ENCODE measurements around the gene GJB6.

GJB6 gene

GRCh38 chr13:20175406-20175794 is 56.7 kb downstream of the GJB6 start:
- no peaks in the 10 kb centered on the region for H3K27me3 ChIP-seq (ENCODE audit: insufficient read depth, poor library complexity, severe bottlenecking)
- H3K27ac ChIP-seq (replicated peaks) = no peak overlapping the region
- H3K4me3 ChIP-seq (replicated peaks; ENCODE audit: insufficient read depth, low read length) = no peak overlapping the region
- no peak for DNase-seq (ENCODE audit: low read depth in 1 of 2, low spot score in 1 of 2)
- TF ChIP-seq GABPA (IDR thresholded peaks at IDR 0.05; ENCODE audit: low read depth) (no peak), POLR2AphosphoS5 (IDR thresholded peaks at IDR 0.05; ENCODE audit: low read depth) (no peak), SPI1 (IDR thresholded peaks at IDR 0.05; ENCODE audit: borderline replicate concordance, low read depth) (no peak), REST (IDR thresholded peaks at IDR 0.05; ENCODE audit: insufficient replicate concordance, low read depth) (no peak)
- TF ChIP-seq, protein P1, sequence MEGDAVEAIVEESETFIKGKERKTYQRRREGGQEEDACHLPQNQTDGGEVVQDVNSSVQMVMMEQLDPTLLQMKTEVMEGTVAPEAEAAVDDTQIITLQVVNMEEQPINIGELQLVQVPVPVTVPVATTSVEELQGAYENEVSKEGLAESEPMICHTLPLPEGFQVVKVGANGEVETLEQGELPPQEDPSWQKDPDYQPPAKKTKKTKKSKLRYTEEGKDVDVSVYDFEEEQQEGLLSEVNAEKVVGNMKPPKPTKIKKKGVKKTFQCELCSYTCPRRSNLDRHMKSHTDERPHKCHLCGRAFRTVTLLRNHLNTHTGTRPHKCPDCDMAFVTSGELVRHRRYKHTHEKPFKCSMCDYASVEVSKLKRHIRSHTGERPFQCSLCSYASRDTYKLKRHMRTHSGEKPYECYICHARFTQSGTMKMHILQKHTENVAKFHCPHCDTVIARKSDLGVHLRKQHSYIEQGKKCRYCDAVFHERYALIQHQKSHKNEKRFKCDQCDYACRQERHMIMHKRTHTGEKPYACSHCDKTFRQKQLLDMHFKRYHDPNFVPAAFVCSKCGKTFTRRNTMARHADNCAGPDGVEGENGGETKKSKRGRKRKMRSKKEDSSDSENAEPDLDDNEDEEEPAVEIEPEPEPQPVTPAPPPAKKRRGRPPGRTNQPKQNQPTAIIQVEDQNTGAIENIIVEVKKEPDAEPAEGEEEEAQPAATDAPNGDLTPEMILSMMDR (IDR thresholded peaks at IDR 0.05; ENCODE audit: insufficient read depth, low read length) = no peak

GRCh38 chr13:20174656-20175405 is 57.3 kb downstream of the GJB6 start:
- Histone ChIP-seq H3K27me3 (ENCODE audit: insufficient read depth, poor library complexity, severe bottlenecking) (no peaks in the 10 kb centered on the region), H3K27ac (replicated peaks) (no peak overlapping the region), H3K4me3 (replicated peaks; ENCODE audit: insufficient read depth, low read length) (peak overlapping the region; percentile 27)
- DNase-seq (ENCODE audit: low read depth in 1 of 2, low spot score in 1 of 2) = peak; percentile 51 to 82
- no peak for TF ChIP-seq GABPA (IDR thresholded peaks at IDR 0.05; ENCODE audit: low read depth)

GRCh38 chr13:20173116-20173746 is 58.9 kb downstream of the GJB6 start:
- no peak for DNase-seq (ENCODE audit: low read depth in 1 of 2, low spot score in 1 of 2)
- Histone ChIP-seq H3K4me3 (replicated peaks; ENCODE audit: insufficient read depth, low read length) (no peak overlapping the region), H3K27ac (replicated peaks) (no peak overlapping the region), H3K27me3 (ENCODE audit: insufficient read depth, poor library complexity, severe bottlenecking) (no peaks in the 10 kb centered on the region)
- TF ChIP-seq REST (IDR thresholded peaks at IDR 0.05; ENCODE audit: insufficient replicate concordance, low read depth) (no peak), POLR2AphosphoS5 (IDR thresholded peaks at IDR 0.05; ENCODE audit: low read depth) (no peak), GABPA (IDR thresholded peaks at IDR 0.05; ENCODE audit: low read depth) (no peak), SPI1 (IDR thresholded peaks at IDR 0.05; ENCODE audit: borderline replicate concordance, low read depth) (no peak)
- TF ChIP-seq, protein P1 (IDR thresholded peaks at IDR 0.05; ENCODE audit: insufficient read depth, low read length) = no peak
